Measurements from ENCODE around the gene MDFI.
A peak's percentile ranks its signal among the peaks of the same experiment; 100 is the strongest.

MDFI gene

GRCh38 chr6:41638002-41638934, at the start of gene MDFI:
Gene MDFI, plus strand, starts transcription at chr6:41638468. Its CDS starts 282 bp downstream, at chr6:41638750.
- no peak for DNase-seq

GRCh38 chr6:41589223-41589622, 49.0 kb upstream of the MDFI start:
- DNase-seq, result no peak

- no peak for DNase-seq
Measured at GRCh38 chr6:41589636-41590622, 48.3 kb upstream of the MDFI start.

- DNase-seq, result no peak
Measured at GRCh38 chr6:41591122-41591521, 47.1 kb upstream of the MDFI start.

- DNase-seq, result peak; percentile 53 to 74 (median 62)
Measured at GRCh38 chr6:41591859-41592502, 46.3 kb upstream of the MDFI start.

- no peak for DNase-seq
Measured at GRCh38 chr6:41593406-41593805, 44.9 kb upstream of the MDFI start.

GRCh38 chr6:41593839-41594238, 44.4 kb upstream of the MDFI start:
- no peak for DNase-seq

- DNase-seq, result no peak
Measured at GRCh38 chr6:41594326-41594725, 43.9 kb upstream of the MDFI start.

- DNase-seq, result no peak
Measured at GRCh38 chr6:41594766-41595165, 43.5 kb upstream of the MDFI start.

GRCh38 chr6:41595166-41595565, 43.1 kb upstream of the MDFI start:
- no peak for DNase-seq

- DNase-seq, result no peak
Measured at GRCh38 chr6:41596096-41596685, 42.1 kb upstream of the MDFI start.

GRCh38 chr6:41596807-41597206, 41.5 kb upstream of the MDFI start:
- no peak for DNase-seq

GRCh38 chr6:41597246-41598000, 40.8 kb upstream of the MDFI start:
- no peak for DNase-seq

GRCh38 chr6:41598670-41599014, 39.6 kb upstream of the MDFI start:
- no peak for DNase-seq

GRCh38 chr6:41599015-41599851, 39.0 kb upstream of the MDFI start:
- DNase-seq, result no peak

GRCh38 chr6:41599852-41600445, 38.3 kb upstream of the MDFI start:
- no peak for DNase-seq

- DNase-seq, result no peak
Measured at GRCh38 chr6:41600499-41601247, 37.6 kb upstream of the MDFI start.

GRCh38 chr6:41601248-41601549, 37.1 kb upstream of the MDFI start:
- DNase-seq, result no peak

GRCh38 chr6:41602422-41602743, 35.9 kb upstream of the MDFI start:
- DNase-seq, result no peak

Data from activated CD4-positive, CD25-positive, alpha-beta regulatory T cell (primary cell).